HCT116 (cell line): ENCODE results near the gene ALLC. TPM values are rescaled to one million over a fixed set of nuclear protein-coding genes. Genes with fewer than 3 reads are reported as not detected.

Experiments used
- ATAC-seq: fragments of 200-7000 bp; cut with Tn5 transposase; 2 replicates; pipeline ENCODE4 v1.9.1; 2020; ENCODE audit warnings: mild to moderate bottlenecking, moderate library complexity
- BruUV-seq: library from RNA; stranded (reverse); fragments of 400-500 nt; replicated peaks from 2 replicates; lab custom pipeline; 2021; lab: Mats Ljungman, UMichigan
- CTCF ChIA-PET: fragments of 300-600 bp; sonication (Branson Sonifier 250); formaldehyde crosslinking; loops from one replicate; lab custom pipeline; 2021; ENCODE audit warnings: antibody characterized with exemption; lab: Charles Lee
- POLR2A ChIA-PET: fragments of 300-600, 350-600 bp; sonication (Branson Sonifier 250); formaldehyde crosslinking; loops from one replicate; lab custom pipeline; 2021; ENCODE audit warnings: antibody characterized with exemption; lab: Charles Lee
- RAD21 ChIA-PET, 2 experiments: fragments of 300-600 bp; sonication (Branson Sonifier 250); formaldehyde crosslinking; loops; one replicate each; lab custom pipeline; 2023; ENCODE audit warnings: low total read pairs in 2 of 2; ENCODE audit not compliant: uncharacterized antibody in 2 of 2, unreplicated experiment in 2 of 2, low non-redundant PET in 1 of 2; lab: Charles Lee
- DNase-seq: peaks from one replicate; pipeline ENCODE4 v3.0.0-alpha.2; 2010; ENCODE audit warnings: low read depth, low spot score
- H2AFZ ChIP-seq: fragments of 200-600 bp; shearing (Covaris generic), sonication (generic); 2 replicates; pipeline ENCODE4 v1.6.1; 2017; ENCODE audit warnings: low read depth, mixed run types, mixed read lengths, antibody characterized with exemption, low read length; ENCODE audit not compliant: poor library complexity, severe bottlenecking
- H3K27ac ChIP-seq: 2 replicates; pipeline ENCODE4 v1.5.1; 2012; ENCODE audit warnings: low read depth, low read length
- H3K27me3 ChIP-seq: fragments of 200-600 bp; sonication (generic); 2 replicates; pipeline ENCODE4 v1.6.1; 2016; ENCODE audit warnings: mixed run types, low read length, mixed read lengths; ENCODE audit not compliant: insufficient read depth
- H3K36me3 ChIP-seq, 2 experiments: fragments of 200-500 bp in 1 of 2; fragments of 200-600 bp in 1 of 2; sonication (Bioruptor generic) in 1 of 2; sonication (generic) in 1 of 2; 2 replicates each; pipeline versions ENCODE4 v1.5.1 to v1.6.1; 2014 to 2016; ENCODE audit warnings: low read length in 2 of 2, inconsistent platforms in 1 of 2, mixed read lengths in 1 of 2, mixed run types in 1 of 2; ENCODE audit not compliant: insufficient read depth in 2 of 2, control insufficient read depth in 1 of 2
- H3K4me1 ChIP-seq, 2 experiments: fragments of 200-600 bp in 1 of 2; sonication (generic) in 1 of 2; 2 replicates each; pipeline versions ENCODE4 v1.5.1 to v1.6.1; 2012 to 2017; ENCODE audit warnings: low read length in 2 of 2, inconsistent platforms in 1 of 2, mild to moderate bottlenecking in 1 of 2, mixed read lengths in 1 of 2, mixed run types in 1 of 2, moderate library complexity in 1 of 2; ENCODE audit not compliant: insufficient read depth in 2 of 2, control insufficient read depth in 1 of 2
- H3K4me2 ChIP-seq: fragments of 200-600 bp; sonication (generic); 2 replicates; pipeline ENCODE4 v1.6.1; 2017; ENCODE audit warnings: mixed run types, low read length, mixed read lengths
- H3K4me3 ChIP-seq, 2 experiments: fragments of 200-600 bp in 1 of 2; sonication (generic) in 1 of 2; replicated peaks in 1 of 2; 2 replicates each; pipeline ENCODE4 v1.5.1; 2011 to 2016; ENCODE audit warnings: low read length in 2 of 2, control low read depth in 1 of 2, low read depth in 1 of 2, mild to moderate bottlenecking in 1 of 2, mixed read lengths in 1 of 2, mixed run types in 1 of 2
- H3K79me2 ChIP-seq: fragments of 200-600 bp; sonication (generic); 2 replicates; pipeline ENCODE4 v1.6.1; 2017; ENCODE audit warnings: mild to moderate bottlenecking, mixed run types, low read length, moderate library complexity, mixed read lengths; ENCODE audit not compliant: insufficient read depth
- H3K9ac ChIP-seq: fragments of 200-600 bp; sonication (generic); 2 replicates; pipeline ENCODE4 v1.6.1; 2016; ENCODE audit warnings: low read length, mixed read lengths
- H3K9me2 ChIP-seq: fragments of 200-600 bp; sonication (generic), shearing (Covaris generic); 2 replicates; pipeline ENCODE4 v1.6.1; 2017; ENCODE audit warnings: mixed run types, mild to moderate bottlenecking, moderate library complexity; ENCODE audit not compliant: insufficient read depth
- H3K9me3 ChIP-seq, 2 experiments: fragments of 200-500 bp in 1 of 2; fragments of 200-600 bp in 1 of 2; sonication (Bioruptor generic) in 1 of 2; sonication (generic) in 1 of 2; 2 replicates each; pipeline ENCODE4 v1.6.1; 2014 to 2017; ENCODE audit warnings: low read length in 2 of 2, mixed read lengths in 2 of 2, inconsistent platforms in 1 of 2, low read depth in 1 of 2, mild to moderate bottlenecking in 1 of 2, mixed run types in 1 of 2, moderate library complexity in 1 of 2; ENCODE audit not compliant: control insufficient read depth in 1 of 2, insufficient read depth in 1 of 2
- H4K20me1 ChIP-seq: fragments of 200-600 bp; sonication (generic), shearing (Covaris generic); 2 replicates; pipeline ENCODE4 v1.6.1; 2017; ENCODE audit warnings: mixed run types, mild to moderate bottlenecking, moderate library complexity; ENCODE audit not compliant: insufficient read depth
- CBX3 ChIP-seq: IDR thresholded peaks from 2 replicates; pipeline ENCODE4 v1.6.1; 2012; ENCODE audit warnings: low read depth
- CEBPB ChIP-seq: IDR thresholded peaks from 2 replicates; pipeline ENCODE4 v1.6.1; 2012; ENCODE audit warnings: low read depth
- ELF1 ChIP-seq: IDR thresholded peaks from 2 replicates; pipeline ENCODE4 v1.6.1; 2012; ENCODE audit warnings: low read depth, borderline replicate concordance
- EZH2phosphoT487 ChIP-seq: fragments of 200-600 bp; IDR thresholded peaks from 2 replicates; pipeline ENCODE4 v1.6.1; 2018; ENCODE audit warnings: antibody characterized with exemption, borderline replicate concordance
- POLR2A ChIP-seq: IDR thresholded peaks from 2 replicates; pipeline ENCODE4 v1.7.0; 2011; ENCODE audit warnings: borderline replicate concordance; ENCODE audit not compliant: insufficient read depth, insufficient read length; ENCODE audit errors: extremely low read depth
- ZNF274 ChIP-seq: fragments of 200-500 bp; sonication (Bioruptor generic); IDR thresholded peaks from 2 replicates; pipeline ENCODE4 v1.6.1; 2014; ENCODE audit warnings: mild to moderate bottlenecking, low read depth, low read length, inconsistent platforms
- intact Hi-C: fragments of 100-400 bp; cut with micrococcal nuclease; formaldehyde crosslinking; loops from 2 replicates; pipeline ENCODE4 v1.10.0; 2022
- total RNA-seq: library from RNA; stranded (reverse); gene quantifications from one replicate; pipeline ENCODE4 v1.2.1, GENCODE V29; 2021; ENCODE audit not compliant: unreplicated experiment
- TF ChIP-seq, protein P1 (sequence below): IDR thresholded peaks from 2 replicates; pipeline ENCODE4 v1.6.1; 2012
- TF ChIP-seq, protein P2 (sequence below): IDR thresholded peaks from 2 replicates; pipeline ENCODE4 v1.6.1; 2012; ENCODE audit warnings: low read depth
- TF ChIP-seq, protein P3 (sequence below): IDR thresholded peaks from 2 replicates; pipeline ENCODE4 v1.6.1; 2012

The ALLC gene
- total RNA-seq, 1 experiment from 2014 or later: not detected

DNA sequence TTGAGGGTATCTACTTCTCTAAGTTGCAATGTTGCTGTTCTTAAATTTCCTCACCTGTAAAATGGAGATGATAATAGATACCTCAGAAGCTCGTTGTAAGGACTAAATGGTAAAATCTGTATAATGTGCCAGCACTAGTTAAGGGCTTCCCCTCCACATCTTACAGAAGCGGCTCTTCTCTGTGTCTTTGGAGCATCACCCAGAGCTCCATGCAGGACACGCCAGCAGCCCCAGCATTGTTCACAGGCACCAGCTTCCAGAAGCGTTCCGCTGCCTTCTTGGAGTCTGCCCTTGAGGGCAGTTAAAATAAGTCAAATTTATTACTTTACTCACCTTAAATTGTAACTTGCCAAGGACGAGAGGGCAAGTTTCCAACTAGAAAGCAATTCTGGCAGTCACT is 51.2 kb downstream of the ALLC start:
- Histone ChIP-seq H3K79me2 (no peaks in the 10 kb centered on the region), H3K4me2 (no peak overlapping the region), H2AFZ (no peak overlapping the region), H3K36me3 (no peaks in the 10 kb centered on the region), H3K27me3 (peaks cover 30% of the 10 kb centered on the region), H3K27ac (no peak overlapping the region), H3K4me1 (no peaks in the 10 kb centered on the region), H3K9me3 (no peaks in the 10 kb centered on the region), H3K4me3 (no peak overlapping the region), H3K9ac (no peak overlapping the region), H4K20me1 (no peaks in the 10 kb centered on the region), H3K9me2 (no peaks in the 10 kb centered on the region)
- RAD21 ChIA-PET: no interaction called here
- ATAC-seq (no peak), DNase-seq (no peak)
- POLR2A ChIA-PET: no interaction called here
- intact Hi-C loops: no loop called here
- TF ChIP-seq ELF1 (no peak), ZNF274 (no peak), CEBPB (no peak), CBX3 (no peak), EZH2phosphoT487 (no peak), POLR2A (no peak)
- TF ChIP-seq, protein P1, sequence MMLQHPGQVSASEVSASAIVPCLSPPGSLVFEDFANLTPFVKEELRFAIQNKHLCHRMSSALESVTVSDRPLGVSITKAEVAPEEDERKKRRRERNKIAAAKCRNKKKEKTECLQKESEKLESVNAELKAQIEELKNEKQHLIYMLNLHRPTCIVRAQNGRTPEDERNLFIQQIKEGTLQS: no peak
- TF ChIP-seq, protein P2, sequence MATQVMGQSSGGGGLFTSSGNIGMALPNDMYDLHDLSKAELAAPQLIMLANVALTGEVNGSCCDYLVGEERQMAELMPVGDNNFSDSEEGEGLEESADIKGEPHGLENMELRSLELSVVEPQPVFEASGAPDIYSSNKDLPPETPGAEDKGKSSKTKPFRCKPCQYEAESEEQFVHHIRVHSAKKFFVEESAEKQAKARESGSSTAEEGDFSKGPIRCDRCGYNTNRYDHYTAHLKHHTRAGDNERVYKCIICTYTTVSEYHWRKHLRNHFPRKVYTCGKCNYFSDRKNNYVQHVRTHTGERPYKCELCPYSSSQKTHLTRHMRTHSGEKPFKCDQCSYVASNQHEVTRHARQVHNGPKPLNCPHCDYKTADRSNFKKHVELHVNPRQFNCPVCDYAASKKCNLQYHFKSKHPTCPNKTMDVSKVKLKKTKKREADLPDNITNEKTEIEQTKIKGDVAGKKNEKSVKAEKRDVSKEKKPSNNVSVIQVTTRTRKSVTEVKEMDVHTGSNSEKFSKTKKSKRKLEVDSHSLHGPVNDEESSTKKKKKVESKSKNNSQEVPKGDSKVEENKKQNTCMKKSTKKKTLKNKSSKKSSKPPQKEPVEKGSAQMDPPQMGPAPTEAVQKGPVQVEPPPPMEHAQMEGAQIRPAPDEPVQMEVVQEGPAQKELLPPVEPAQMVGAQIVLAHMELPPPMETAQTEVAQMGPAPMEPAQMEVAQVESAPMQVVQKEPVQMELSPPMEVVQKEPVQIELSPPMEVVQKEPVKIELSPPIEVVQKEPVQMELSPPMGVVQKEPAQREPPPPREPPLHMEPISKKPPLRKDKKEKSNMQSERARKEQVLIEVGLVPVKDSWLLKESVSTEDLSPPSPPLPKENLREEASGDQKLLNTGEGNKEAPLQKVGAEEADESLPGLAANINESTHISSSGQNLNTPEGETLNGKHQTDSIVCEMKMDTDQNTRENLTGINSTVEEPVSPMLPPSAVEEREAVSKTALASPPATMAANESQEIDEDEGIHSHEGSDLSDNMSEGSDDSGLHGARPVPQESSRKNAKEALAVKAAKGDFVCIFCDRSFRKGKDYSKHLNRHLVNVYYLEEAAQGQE: no peak
- TF ChIP-seq, protein P3, sequence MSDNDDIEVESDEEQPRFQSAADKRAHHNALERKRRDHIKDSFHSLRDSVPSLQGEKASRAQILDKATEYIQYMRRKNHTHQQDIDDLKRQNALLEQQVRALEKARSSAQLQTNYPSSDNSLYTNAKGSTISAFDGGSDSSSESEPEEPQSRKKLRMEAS: no peak
- BruUV-seq: no TSS peak
- CTCF ChIA-PET: no interaction called here
